ENCODE measurements around the gene UBE2B. TPM values are rescaled to one million over a fixed set of nuclear protein-coding genes. Genes with fewer than 3 reads are reported as not detected.

The UBE2B gene
- polyA plus RNA-seq, 3 donors, result 30.6 to 68.6 (median 43.4) TPM

- no peaks in the 10 kb centered on the region for H3K4me1 ChIP-seq (ENCODE audit: control insufficient read depth in 1 of 2, insufficient read depth in 2 of 2, low read length in 2 of 2)
- no peak overlapping the region for H3K27ac ChIP-seq (ENCODE audit: low read depth in 1 of 2, low read length in 2 of 2)
- no peak for DNase-seq
- no peak overlapping the region for H3K4me3 ChIP-seq (replicated peaks in 1 of 3; ENCODE audit: low read depth in 2 of 3, low read length in 3 of 3)
- 100% methylated on average over 1 of the region's 5 CpGs for WGBS (ENCODE audit: insufficient coverage)
- H4K20me1 ChIP-seq (ENCODE audit: insufficient read depth, low read length), result no peaks in the 10 kb centered on the region
- no peaks in the 10 kb centered on the region for H3K36me3 ChIP-seq (replicated peaks in 1 of 2; ENCODE audit: control insufficient read depth in 1 of 2, insufficient read depth in 2 of 2, low read length in 2 of 2)
- H3K4me1 Mint-ChIP-seq, result no peaks in the 10 kb centered on the region
- H3K9me3 ChIP-seq (replicated peaks in 1 of 2; ENCODE audit: control insufficient read depth in 1 of 2, insufficient read depth in 1 of 2, low read length in 2 of 2), result no peaks in the 10 kb centered on the region
- no peak overlapping the region for H3K4me3 Mint-ChIP-seq
- intact Hi-C loops (cut with micrococcal nuclease), result no loop called here
- H3K36me3 Mint-ChIP-seq, result peaks cover 2% of the 10 kb centered on the region in 2 donors
- H3K27me3 ChIP-seq (ENCODE audit: control insufficient read depth in 2 of 2, insufficient read depth in 2 of 2, low read length in 2 of 2), result no peaks in the 10 kb centered on the region
- H3K79me2 ChIP-seq (ENCODE audit: insufficient read depth, low read length), result no peaks in the 10 kb centered on the region
- H3K27me3 Mint-ChIP-seq (ENCODE audit: low read depth in 3 of 3), result peaks cover 0 to 1% (median 0%) of the 10 kb centered on the region in 3 donors
- H3K4me2 ChIP-seq (replicated peaks; ENCODE audit: extremely low read depth, low read length, poor library complexity, severe bottlenecking), result no peak overlapping the region
- no peaks in the 10 kb centered on the region for H3K9me3 Mint-ChIP-seq
- H3K9ac ChIP-seq (ENCODE audit: insufficient read depth, low read length, poor library complexity, severe bottlenecking), result no peak overlapping the region
- no peak for TF ChIP-seq CTCF (IDR thresholded peaks at IDR 0.05)
- no peak overlapping the region for H2AFZ ChIP-seq (ENCODE audit: insufficient read depth, low read depth, low read length, poor library complexity, severe bottlenecking)
- no peak overlapping the region for H3K27ac Mint-ChIP-seq
Observed at GRCh38 chr5:134355681-134356080, 15.7 kb upstream of the UBE2B start.

GRCh38 chr5:134365604-134366003 lies 5.8 kb upstream of the UBE2B start:
- H2AFZ ChIP-seq (ENCODE audit: insufficient read depth, low read depth, low read length, poor library complexity, severe bottlenecking), result no peak overlapping the region
- H3K9me3 Mint-ChIP-seq, result peaks cover 0 to 8% (median 5%) of the 10 kb centered on the region in 7 donors
- 90% methylated on average over 1 of the region's 1 CpG for WGBS (ENCODE audit: insufficient coverage)
- peaks cover 0 to 3% of the 10 kb centered on the region in 2 donors for H3K36me3 Mint-ChIP-seq
- H3K27me3 Mint-ChIP-seq (ENCODE audit: low read depth in 3 of 3), result peaks cover 2 to 9% (median 6%) of the 10 kb centered on the region in 3 donors
- no peak overlapping the region for H3K9ac ChIP-seq (ENCODE audit: insufficient read depth, low read length, poor library complexity, severe bottlenecking)
- H4K20me1 ChIP-seq (ENCODE audit: insufficient read depth, low read length), result no peaks in the 10 kb centered on the region
- H3K27ac Mint-ChIP-seq, result no peak overlapping the region
- no peaks in the 10 kb centered on the region for H3K79me2 ChIP-seq (ENCODE audit: insufficient read depth, low read length)
- no peaks in the 10 kb centered on the region for H3K27me3 ChIP-seq (ENCODE audit: control insufficient read depth in 2 of 2, insufficient read depth in 2 of 2, low read length in 2 of 2)
- H3K4me3 Mint-ChIP-seq, result peak overlapping the region in 1 of 2 donors; percentile 22
- no peak overlapping the region for H3K4me3 ChIP-seq (replicated peaks in 1 of 3; ENCODE audit: low read depth in 2 of 3, low read length in 3 of 3)
- H3K9me3 ChIP-seq (replicated peaks in 1 of 2; ENCODE audit: control insufficient read depth in 1 of 2, insufficient read depth in 1 of 2, low read length in 2 of 2), result peaks cover 0 to 3% of the 10 kb centered on the region in 2 donors
- intact Hi-C loops (cut with micrococcal nuclease), result loop anchor here in 1 of 2 donors (5.0 kb wide), 1 partner anchor 282 kb away; the partner anchor contains the start of gene SEC24A
- H3K4me2 ChIP-seq (replicated peaks; ENCODE audit: extremely low read depth, low read length, poor library complexity, severe bottlenecking), result no peak overlapping the region
- DNase-seq, result no peak
- H3K4me1 Mint-ChIP-seq, result peaks cover 21% of the 10 kb centered on the region
- peaks cover 16 to 17% of the 10 kb centered on the region in 2 donors for H3K4me1 ChIP-seq (ENCODE audit: control insufficient read depth in 1 of 2, insufficient read depth in 2 of 2, low read length in 2 of 2)
- TF ChIP-seq CTCF (IDR thresholded peaks at IDR 0.05), result no peak
- H3K36me3 ChIP-seq (replicated peaks in 1 of 2; ENCODE audit: control insufficient read depth in 1 of 2, insufficient read depth in 2 of 2, low read length in 2 of 2), result no peaks in the 10 kb centered on the region
- no peak overlapping the region for H3K27ac ChIP-seq (ENCODE audit: low read depth in 1 of 2, low read length in 2 of 2)
